K562 (cell line): ENCODE data around the gene CD68. TPM values are rescaled to one million over a fixed set of nuclear protein-coding genes. Genes with fewer than 3 reads are reported as not detected.

Source experiments
- BCL6 ChIP-seq: fragments of 250-450 bp; sonication (Bioruptor Pico); IDR thresholded peaks from 2 replicates; pipeline ENCODE4 v1.4.0; 2020
- BHLHE40 ChIP-seq: IDR thresholded peaks from 2 replicates; pipeline ENCODE4 v1.6.1; 2011; ENCODE audit warnings: low read length, improper control_type of control experiment
- CBFB ChIP-seq: sonication (generic); formaldehyde crosslinking; IDR thresholded peaks from 2 replicates; pipeline ENCODE4 v1.4.0; 2020; ENCODE audit warnings: mild to moderate bottlenecking, missing genetic modification reagents
- ELF1 ChIP-seq: fragments of 200-800 bp; sonication (Bioruptor generic); IDR thresholded peaks from 2 replicates; pipeline ENCODE4 v1.6.1; 2016; ENCODE audit warnings: missing genetic modification characterization, missing compliant biosample characterization
- HCFC1 ChIP-seq: IDR thresholded peaks from 2 replicates; pipeline ENCODE4 v1.6.1; 2012; ENCODE audit warnings: low read depth, low read length, improper control_type of control experiment
- JUN ChIP-seq, 2 experiments: sonication (generic) in 1 of 2; formaldehyde crosslinking in 1 of 2; IDR thresholded peaks; 2 replicates each; pipeline versions ENCODE4 v1.6.1 to v1.8.0; 2012 to 2022; ENCODE audit warnings: borderline replicate concordance in 2 of 2, mild to moderate bottlenecking in 2 of 2, improper control_type of control experiment in 1 of 2, low read depth in 1 of 2, low read length in 1 of 2, missing genetic modification reagents in 1 of 2
- KDM1A ChIP-seq, 2 experiments: fragments of 450-650 bp; IDR thresholded peaks; 2 replicates each; pipeline ENCODE4 v1.6.1; 2016; ENCODE audit warnings: mild to moderate bottlenecking in 2 of 2
- L3MBTL2 ChIP-seq: fragments of 450-650 bp; IDR thresholded peaks from 2 replicates; pipeline ENCODE4 v1.6.1; 2016; ENCODE audit warnings: mild to moderate bottlenecking, moderate library complexity
- NR2C1 ChIP-seq, 2 experiments: fragments of 450-650 bp; IDR thresholded peaks; 2 replicates each; pipeline ENCODE4 v1.6.1; 2017; ENCODE audit warnings: mild to moderate bottlenecking in 2 of 2, antibody characterized with exemption in 1 of 2, inconsistent platforms in 1 of 2, missing compliant biosample characterization in 1 of 2, missing genetic modification characterization in 1 of 2
- NR2C2 ChIP-seq, 2 experiments: fragments of 200-800 bp in 1 of 2; sonication (Bioruptor generic) in 1 of 2; sonication (generic) in 1 of 2; formaldehyde crosslinking in 1 of 2; IDR thresholded peaks; 2 replicates each; pipeline versions ENCODE4 v1.6.1 to v1.8.0; 2016 to 2022; ENCODE audit warnings: mild to moderate bottlenecking in 1 of 2, missing compliant biosample characterization in 1 of 2, missing genetic modification characterization in 1 of 2, missing genetic modification reagents in 1 of 2
- PCBP1 ChIP-seq: fragments of 200-400 bp; formaldehyde crosslinking; IDR thresholded peaks from 2 replicates; pipeline ENCODE4 v1.6.1; 2018; ENCODE audit warnings: mild to moderate bottlenecking, low read depth, low read length; ENCODE audit not compliant: poor library complexity, severe bottlenecking
- PHB2 ChIP-seq: fragments of 450-650 bp; IDR thresholded peaks from 2 replicates; pipeline ENCODE4 v1.6.1; 2017; ENCODE audit warnings: low read depth
- POLR2AphosphoS2 ChIP-seq: IDR thresholded peaks from 2 replicates; pipeline ENCODE4 v1.6.1; 2012; ENCODE audit warnings: low read length, improper control_type of control experiment
- PPARD ChIP-seq: fragments of 250-450 bp; sonication (Bioruptor Pico); IDR thresholded peaks from 2 replicates; pipeline ENCODE4 v1.8.0; 2022; ENCODE audit warnings: inconsistent platforms, mild to moderate bottlenecking, moderate library complexity
- SIN3A ChIP-seq, 2 experiments: fragments of 150-350 bp in 1 of 2; IDR thresholded peaks; 2 replicates each; pipeline ENCODE4 v1.6.1; 2011 to 2016; ENCODE audit warnings: borderline replicate concordance in 2 of 2, low read depth in 2 of 2, low read length in 2 of 2, mild to moderate bottlenecking in 2 of 2, moderate library complexity in 2 of 2; ENCODE audit not compliant: control insufficient read depth in 1 of 2
- TAF7 ChIP-seq: fragments of 450-650 bp; IDR thresholded peaks from 2 replicates; pipeline ENCODE4 v1.6.1; 2016; ENCODE audit warnings: missing genetic modification characterization, missing compliant biosample characterization
- ZNF436 ChIP-seq: fragments of 250-450, 450-650 bp; sonication (Bioruptor Pico); formaldehyde crosslinking; IDR thresholded peaks from 2 replicates; pipeline ENCODE4 v1.7.0; 2020; ENCODE audit warnings: mild to moderate bottlenecking
- polyA plus RNA-seq, 8 experiments: library from polyadenylated mRNA; depleted of rRNA in 4 of 8; stranded (reverse) in 5 of 8; unstranded in 3 of 8; fragments of >200 nt; fragmentation: Nextera tagmentation in 2 of 8; fragmentation: Illumina TruSeq in 1 of 8; extraction: Ambion mirVana in 2 of 8; extraction: Trizol in 1 of 8; gene quantifications; 2 replicates each; pipeline versions ENCODE4 v1.2.1 to v1.2.3, GENCODE V29; 2011 to 2014; ENCODE audit warnings: inconsistent platforms in 1 of 8, missing spikeins in 1 of 8
- total RNA-seq, 7 experiments: library from RNA; depleted of rRNA in 6 of 7; stranded (reverse); fragments of >200 nt in 6 of 7; fragmentation: Illumina TruSeq in 2 of 7; extraction: Trizol in 2 of 7; gene quantifications; 2 replicates each; pipeline versions ENCODE4 v1.2.1 to v1.2.3, GENCODE V29; 2011 to 2021; ENCODE audit warnings: low replicate concordance in 1 of 7
- TF ChIP-seq, protein P1 (sequence below): fragments of 450-650 bp; IDR thresholded peaks from 2 replicates; pipeline ENCODE4 v1.6.1; 2016; ENCODE audit warnings: borderline replicate concordance
- TF ChIP-seq, protein P2 (sequence below): sonication (generic); formaldehyde crosslinking; IDR thresholded peaks from 2 replicates; pipeline ENCODE4 v1.9.0; 2022; ENCODE audit warnings: mild to moderate bottlenecking, missing genetic modification reagents
- TF ChIP-seq, protein P3 (sequence below): fragments of 250-450 bp; sonication (Bioruptor Pico); IDR thresholded peaks from 2 replicates; pipeline ENCODE4 v1.4.0; 2020; ENCODE audit warnings: mild to moderate bottlenecking, moderate library complexity, borderline replicate concordance
- TF ChIP-seq, protein P4 (sequence below): fragments of 450-650 bp; IDR thresholded peaks from 2 replicates; pipeline ENCODE4 v1.6.1; 2016; ENCODE audit warnings: low read depth, mild to moderate bottlenecking, moderate library complexity
- TF ChIP-seq, protein P5 (sequence below): sonication (generic); formaldehyde crosslinking; IDR thresholded peaks from 2 replicates; pipeline ENCODE4 v1.8.0; 2022; ENCODE audit warnings: mild to moderate bottlenecking, missing genetic modification reagents

The CD68 gene
- total and polyA plus RNA-seq, 9 of the 15 experiments (the other 6 are each of a cell fraction or from before 2014, with no cell fraction given): 28.2 to 89.8 (median 37.7) TPM

DNA sequence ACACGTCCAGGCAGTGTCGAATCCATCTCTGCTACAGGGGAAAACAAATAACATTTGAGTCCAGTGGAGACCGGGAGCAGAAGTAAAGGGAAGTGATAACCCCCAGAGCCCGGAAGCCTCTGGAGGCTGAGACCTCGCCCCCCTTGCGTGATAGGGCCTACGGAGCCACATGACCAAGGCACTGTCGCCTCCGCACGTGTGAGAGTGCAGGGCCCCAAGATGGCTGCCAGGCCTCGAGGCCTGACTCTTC is 7.2 kb upstream of the CD68 start (continued):
- TF ChIP-seq, protein P1, sequence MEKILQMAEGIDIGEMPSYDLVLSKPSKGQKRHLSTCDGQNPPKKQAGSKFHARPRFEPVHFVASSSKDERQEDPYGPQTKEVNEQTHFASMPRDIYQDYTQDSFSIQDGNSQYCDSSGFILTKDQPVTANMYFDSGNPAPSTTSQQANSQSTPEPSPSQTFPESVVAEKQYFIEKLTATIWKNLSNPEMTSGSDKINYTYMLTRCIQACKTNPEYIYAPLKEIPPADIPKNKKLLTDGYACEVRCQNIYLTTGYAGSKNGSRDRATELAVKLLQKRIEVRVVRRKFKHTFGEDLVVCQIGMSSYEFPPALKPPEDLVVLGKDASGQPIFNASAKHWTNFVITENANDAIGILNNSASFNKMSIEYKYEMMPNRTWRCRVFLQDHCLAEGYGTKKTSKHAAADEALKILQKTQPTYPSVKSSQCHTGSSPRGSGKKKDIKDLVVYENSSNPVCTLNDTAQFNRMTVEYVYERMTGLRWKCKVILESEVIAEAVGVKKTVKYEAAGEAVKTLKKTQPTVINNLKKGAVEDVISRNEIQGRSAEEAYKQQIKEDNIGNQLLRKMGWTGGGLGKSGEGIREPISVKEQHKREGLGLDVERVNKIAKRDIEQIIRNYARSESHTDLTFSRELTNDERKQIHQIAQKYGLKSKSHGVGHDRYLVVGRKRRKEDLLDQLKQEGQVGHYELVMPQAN: peak; percentile 57; the same call in 1 of the 2 replicates
- TF ChIP-seq POLR2AphosphoS2 (peak; percentile 98; the same call in 1 of the 2 replicates), SIN3A (IDR thresholded peaks at IDR 0.05; ENCODE audit: borderline replicate concordance in 2 of 2, control insufficient read depth in 1 of 2, low read depth in 2 of 2, low read length in 2 of 2) (peak in 1 of 2 experiments; percentile 66; a peak in 1 of 4 replicates), NR2C2 (CRISPR knock-in tag; IDR thresholded peaks at IDR 0.05) (no peak), NR2C2 (tag; IDR thresholded peaks at IDR 0.05) (peak; percentile 77; the same call in 1 of the 2 replicates), CBFB (CRISPR knock-in tag) (no peak), JUN (IDR thresholded peaks at IDR 0.05; ENCODE audit: borderline replicate concordance, low read depth, low read length) (peak; percentile 76; the same call in 1 of the 2 replicates), JUN (CRISPR knock-in tag; IDR thresholded peaks at IDR 0.05; ENCODE audit: borderline replicate concordance) (no peak), NR2C1 (IDR thresholded peaks at IDR 0.05) (no peak), NR2C1 (tag; IDR thresholded peaks at IDR 0.05) (peak; percentile 15; the same call in 1 of the 2 replicates), TAF7 (tag) (peak; percentile 43; the same call in 1 of the 2 replicates), PPARD (no peak), PCBP1 (no peak), BHLHE40 (peak; percentile 99), HCFC1 (peak; percentile 68), PHB2 (no peak), BCL6 (CRISPR knock-in tag) (no peak), L3MBTL2 (peak; percentile 99), ELF1 (tag) (peak; percentile 96), ZNF436 (no peak), KDM1A (IDR thresholded peaks at IDR 0.05) (no peak)
- TF ChIP-seq, protein P2, sequence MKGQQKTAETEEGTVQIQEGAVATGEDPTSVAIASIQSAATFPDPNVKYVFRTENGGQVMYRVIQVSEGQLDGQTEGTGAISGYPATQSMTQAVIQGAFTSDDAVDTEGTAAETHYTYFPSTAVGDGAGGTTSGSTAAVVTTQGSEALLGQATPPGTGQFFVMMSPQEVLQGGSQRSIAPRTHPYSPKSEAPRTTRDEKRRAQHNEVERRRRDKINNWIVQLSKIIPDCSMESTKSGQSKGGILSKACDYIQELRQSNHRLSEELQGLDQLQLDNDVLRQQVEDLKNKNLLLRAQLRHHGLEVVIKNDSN: peak; percentile 97
- TF ChIP-seq, protein P3, sequence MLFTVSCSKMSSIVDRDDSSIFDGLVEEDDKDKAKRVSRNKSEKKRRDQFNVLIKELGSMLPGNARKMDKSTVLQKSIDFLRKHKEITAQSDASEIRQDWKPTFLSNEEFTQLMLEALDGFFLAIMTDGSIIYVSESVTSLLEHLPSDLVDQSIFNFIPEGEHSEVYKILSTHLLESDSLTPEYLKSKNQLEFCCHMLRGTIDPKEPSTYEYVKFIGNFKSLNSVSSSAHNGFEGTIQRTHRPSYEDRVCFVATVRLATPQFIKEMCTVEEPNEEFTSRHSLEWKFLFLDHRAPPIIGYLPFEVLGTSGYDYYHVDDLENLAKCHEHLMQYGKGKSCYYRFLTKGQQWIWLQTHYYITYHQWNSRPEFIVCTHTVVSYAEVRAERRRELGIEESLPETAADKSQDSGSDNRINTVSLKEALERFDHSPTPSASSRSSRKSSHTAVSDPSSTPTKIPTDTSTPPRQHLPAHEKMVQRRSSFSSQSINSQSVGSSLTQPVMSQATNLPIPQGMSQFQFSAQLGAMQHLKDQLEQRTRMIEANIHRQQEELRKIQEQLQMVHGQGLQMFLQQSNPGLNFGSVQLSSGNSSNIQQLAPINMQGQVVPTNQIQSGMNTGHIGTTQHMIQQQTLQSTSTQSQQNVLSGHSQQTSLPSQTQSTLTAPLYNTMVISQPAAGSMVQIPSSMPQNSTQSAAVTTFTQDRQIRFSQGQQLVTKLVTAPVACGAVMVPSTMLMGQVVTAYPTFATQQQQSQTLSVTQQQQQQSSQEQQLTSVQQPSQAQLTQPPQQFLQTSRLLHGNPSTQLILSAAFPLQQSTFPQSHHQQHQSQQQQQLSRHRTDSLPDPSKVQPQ (CRISPR knock-in tag): peak; percentile 58; the same call in 1 of the 2 replicates
- TF ChIP-seq, protein P4, sequence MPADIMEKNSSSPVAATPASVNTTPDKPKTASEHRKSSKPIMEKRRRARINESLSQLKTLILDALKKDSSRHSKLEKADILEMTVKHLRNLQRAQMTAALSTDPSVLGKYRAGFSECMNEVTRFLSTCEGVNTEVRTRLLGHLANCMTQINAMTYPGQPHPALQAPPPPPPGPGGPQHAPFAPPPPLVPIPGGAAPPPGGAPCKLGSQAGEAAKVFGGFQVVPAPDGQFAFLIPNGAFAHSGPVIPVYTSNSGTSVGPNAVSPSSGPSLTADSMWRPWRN: no peak
- TF ChIP-seq, protein P5, sequence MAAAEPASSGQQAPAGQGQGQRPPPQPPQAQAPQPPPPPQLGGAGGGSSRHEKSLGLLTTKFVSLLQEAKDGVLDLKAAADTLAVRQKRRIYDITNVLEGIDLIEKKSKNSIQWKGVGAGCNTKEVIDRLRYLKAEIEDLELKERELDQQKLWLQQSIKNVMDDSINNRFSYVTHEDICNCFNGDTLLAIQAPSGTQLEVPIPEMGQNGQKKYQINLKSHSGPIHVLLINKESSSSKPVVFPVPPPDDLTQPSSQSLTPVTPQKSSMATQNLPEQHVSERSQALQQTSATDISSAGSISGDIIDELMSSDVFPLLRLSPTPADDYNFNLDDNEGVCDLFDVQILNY (CRISPR knock-in tag): no peak
